Astrocyte (in vitro differentiated cells and primary cell): ENCODE measurements around the gene CREM. TPM values are rescaled to one million over a fixed set of nuclear protein-coding genes. Genes with fewer than 3 reads are reported as not detected.

Experiments
- DNase-seq: peaks from one replicate; pipeline ENCODE4 v3.0.0-alpha.2; 2010; ENCODE audit warnings: low read depth
- FAIRE-seq: peaks from 2 replicates; lab custom pipeline; 2011; peaks lifted over from hg19 to GRCh38; lab: Jason Lieb, UNC
- H2AFZ ChIP-seq: 2 replicates; pipeline ENCODE4 v1.6.0; 2012; ENCODE audit warnings: low read depth, low read length, inconsistent platforms
- H3K27ac ChIP-seq: 2 replicates; pipeline ENCODE4 v1.5.1; 2011; ENCODE audit warnings: low read depth, low read length, inconsistent platforms
- H3K27me3 ChIP-seq: 2 replicates; pipeline ENCODE4 v1.6.0; 2011; ENCODE audit warnings: low read length, inconsistent platforms; ENCODE audit not compliant: insufficient read depth
- H3K36me3 ChIP-seq: 2 replicates; pipeline ENCODE4 v1.5.1; 2011; ENCODE audit warnings: low read length, inconsistent platforms; ENCODE audit not compliant: insufficient read depth
- H3K4me1 ChIP-seq: 2 replicates; pipeline ENCODE4 v1.5.1; 2011; ENCODE audit warnings: low read length, inconsistent platforms; ENCODE audit not compliant: insufficient read depth
- H3K4me2 ChIP-seq: 2 replicates; pipeline ENCODE4 v1.6.0; 2012; ENCODE audit warnings: low read length, inconsistent platforms
- H3K4me3 ChIP-seq: 2 replicates; pipeline ENCODE4 v1.5.1; 2011; ENCODE audit warnings: low read depth, mild to moderate bottlenecking, low read length, inconsistent platforms; ENCODE audit not compliant: insufficient read depth
- H3K79me2 ChIP-seq: 2 replicates; pipeline ENCODE4 v1.6.0; 2012; ENCODE audit warnings: mild to moderate bottlenecking, low read length, inconsistent platforms; ENCODE audit not compliant: insufficient read depth
- H3K9ac ChIP-seq: 2 replicates; pipeline ENCODE4 v1.6.0; 2012; ENCODE audit warnings: mild to moderate bottlenecking, low read length, inconsistent platforms
- H3K9me3 ChIP-seq: 2 replicates; pipeline ENCODE4 v1.5.1; 2012; ENCODE audit warnings: low read depth, mild to moderate bottlenecking, low read length, inconsistent platforms; ENCODE audit not compliant: insufficient read depth
- H4K20me1 ChIP-seq: 2 replicates; pipeline ENCODE4 v1.6.0; 2012; ENCODE audit warnings: low read length, inconsistent platforms; ENCODE audit not compliant: insufficient read depth
- H3K27ac Mint-ChIP-seq: one replicate; pipeline ENCODE4 v1.8.0; 2021; ENCODE audit warnings: mild to moderate bottlenecking, mixed read lengths; ENCODE audit not compliant: unreplicated experiment
- H3K27me3 Mint-ChIP-seq: one replicate; pipeline ENCODE4 v1.8.0; 2021; ENCODE audit warnings: low read depth, mixed read lengths; ENCODE audit not compliant: unreplicated experiment
- H3K36me3 Mint-ChIP-seq: one replicate; pipeline ENCODE4 v1.8.0; 2021; ENCODE audit warnings: low read depth, mixed read lengths; ENCODE audit not compliant: unreplicated experiment
- H3K4me1 Mint-ChIP-seq: one replicate; pipeline ENCODE4 v1.8.0; 2021; ENCODE audit warnings: low read depth, mixed read lengths; ENCODE audit not compliant: unreplicated experiment
- H3K4me3 Mint-ChIP-seq: one replicate; pipeline ENCODE4 v1.8.0; 2021; ENCODE audit warnings: mild to moderate bottlenecking, moderate library complexity, mixed read lengths; ENCODE audit not compliant: unreplicated experiment
- H3K9me3 Mint-ChIP-seq: one replicate; pipeline ENCODE4 v1.8.0; 2021; ENCODE audit warnings: mild to moderate bottlenecking, mixed read lengths; ENCODE audit not compliant: unreplicated experiment
- CTCF ChIP-seq: IDR thresholded peaks from 2 replicates; pipeline ENCODE4 v1.5.1; 2011; ENCODE audit warnings: low read depth, mild to moderate bottlenecking, inconsistent platforms, low read length, moderate library complexity; ENCODE audit not compliant: insufficient read depth
- EZH2 ChIP-seq: IDR thresholded peaks from 2 replicates; pipeline ENCODE4 v1.6.1; 2012; ENCODE audit warnings: mild to moderate bottlenecking, low read length, inconsistent platforms; ENCODE audit not compliant: insufficient read depth
- total RNA-seq: library from RNA; stranded (reverse); gene quantifications from 2 replicates; pipeline ENCODE4 v1.2.1, GENCODE V29; 2021

Gene CREM
- total RNA-seq, 1 donor from 2014 or later, result 38.3 TPM

- H3K9me3 ChIP-seq, result no peaks in the 10 kb centered on the region
- H3K4me2 ChIP-seq, result no peak overlapping the region
- H3K4me3 ChIP-seq, result no peak overlapping the region
- H3K9ac ChIP-seq, result no peak overlapping the region
- DNase-seq, result no peak
- no peaks in the 10 kb centered on the region for H4K20me1 ChIP-seq
- TF ChIP-seq CTCF (no peak), EZH2 (no peak)
- FAIRE-seq, result no peak
- Mint-ChIP-seq H3K27ac (no peak overlapping the region), H3K9me3 (no peaks in the 10 kb centered on the region), H3K36me3 (no peaks in the 10 kb centered on the region), H3K4me3 (no peak overlapping the region), H3K4me1 (peaks cover 2% of the 10 kb centered on the region), H3K27me3 (no peaks in the 10 kb centered on the region)
- peaks cover 3% of the 10 kb centered on the region for H3K79me2 ChIP-seq
- H3K4me1 ChIP-seq, result no peaks in the 10 kb centered on the region
- no peaks in the 10 kb centered on the region for H3K27me3 ChIP-seq
- no peak overlapping the region for H2AFZ ChIP-seq
- H3K27ac ChIP-seq, result no peak overlapping the region
- no peaks in the 10 kb centered on the region for H3K36me3 ChIP-seq
These were observed 77.1 kb downstream of the CREM start for GRCh38 chr10:35203745-35204144.

DNA sequence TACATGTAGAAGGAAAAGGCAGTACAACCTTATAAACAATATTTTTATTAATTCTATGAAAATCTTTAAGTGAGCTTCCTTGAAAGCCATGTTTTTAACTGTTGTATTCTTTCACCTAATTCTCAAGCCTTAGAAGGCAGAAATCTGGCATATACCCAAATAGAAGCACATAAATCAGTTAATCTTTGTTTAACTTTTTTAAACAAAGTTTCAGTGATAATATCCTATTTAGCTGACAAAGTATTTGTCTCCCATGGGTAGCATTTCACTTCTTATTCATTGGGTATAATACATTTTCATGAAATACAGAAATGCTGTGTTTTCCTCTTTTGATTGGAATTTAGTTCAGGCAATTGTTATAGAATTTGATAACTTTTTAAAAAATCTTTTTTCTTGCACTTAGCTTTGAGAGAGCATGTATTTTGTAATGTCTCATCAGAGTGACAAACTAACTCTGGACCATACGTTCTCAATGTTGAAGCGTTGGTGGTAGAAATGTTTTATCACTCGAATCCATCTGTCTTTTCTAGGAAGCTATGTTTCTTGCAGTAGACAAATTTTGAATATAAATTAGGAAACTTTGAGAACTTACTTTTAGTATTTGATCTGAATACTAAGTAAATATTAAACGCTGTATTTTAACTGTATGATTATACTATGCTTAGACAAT is 78.1 kb downstream of the CREM start:
- Mint-ChIP-seq H3K4me3 (no peak overlapping the region), H3K9me3 (no peaks in the 10 kb centered on the region), H3K27ac (no peak overlapping the region), H3K36me3 (no peaks in the 10 kb centered on the region), H3K4me1 (peaks cover 2% of the 10 kb centered on the region), H3K27me3 (no peaks in the 10 kb centered on the region)
- H3K4me2 ChIP-seq, result no peak overlapping the region
- no peak for TF ChIP-seq EZH2
- no peak for TF ChIP-seq CTCF
- DNase-seq, result no peak
- H3K4me1 ChIP-seq, result no peaks in the 10 kb centered on the region
- H3K79me2 ChIP-seq, result peaks cover 3% of the 10 kb centered on the region
- H2AFZ ChIP-seq, result no peak overlapping the region
- peak; percentile 13 for FAIRE-seq
- H3K9ac ChIP-seq, result no peak overlapping the region
- H3K27me3 ChIP-seq, result no peaks in the 10 kb centered on the region
- H3K36me3 ChIP-seq, result no peaks in the 10 kb centered on the region
- H3K9me3 ChIP-seq, result no peaks in the 10 kb centered on the region
- H3K4me3 ChIP-seq, result no peak overlapping the region
- no peaks in the 10 kb centered on the region for H4K20me1 ChIP-seq
- no peak overlapping the region for H3K27ac ChIP-seq

DNA sequence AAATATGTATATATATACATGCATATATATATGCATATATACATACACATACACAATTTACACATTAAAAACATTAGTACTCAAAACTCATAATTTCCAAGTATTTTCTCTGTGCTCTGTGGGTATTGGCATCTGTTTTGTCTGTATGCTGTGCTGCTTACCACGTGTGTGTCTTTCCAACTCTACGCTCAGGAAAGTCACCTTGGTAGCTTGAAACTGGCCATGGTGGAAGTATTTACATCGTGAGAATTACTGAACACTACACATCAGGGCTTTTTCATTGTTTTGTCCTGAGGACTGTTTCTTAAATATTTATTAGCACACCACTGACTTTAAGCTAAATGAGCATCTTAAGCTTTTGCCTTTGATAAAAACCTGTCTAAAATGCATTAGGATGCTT is 79.6 kb downstream of the CREM start:
- Histone ChIP-seq H2AFZ (no peak overlapping the region), H3K79me2 (no peaks in the 10 kb centered on the region), H3K4me3 (no peak overlapping the region), H3K9me3 (no peaks in the 10 kb centered on the region), H3K4me2 (no peak overlapping the region), H3K27me3 (no peaks in the 10 kb centered on the region), H3K36me3 (no peaks in the 10 kb centered on the region), H3K9ac (no peak overlapping the region), H4K20me1 (no peaks in the 10 kb centered on the region), H3K4me1 (no peaks in the 10 kb centered on the region), H3K27ac (no peak overlapping the region)
- H3K4me3 Mint-ChIP-seq, result no peak overlapping the region
- H3K9me3 Mint-ChIP-seq, result no peaks in the 10 kb centered on the region
- H3K36me3 Mint-ChIP-seq, result no peaks in the 10 kb centered on the region
- TF ChIP-seq EZH2, result no peak
- FAIRE-seq, result no peak
- peaks cover 7% of the 10 kb centered on the region for H3K4me1 Mint-ChIP-seq
- DNase-seq, result no peak
- H3K27ac Mint-ChIP-seq, result no peak overlapping the region
- H3K27me3 Mint-ChIP-seq, result no peaks in the 10 kb centered on the region
